ENCODE data around the gene RHOC.

Gene RHOC

DNA sequence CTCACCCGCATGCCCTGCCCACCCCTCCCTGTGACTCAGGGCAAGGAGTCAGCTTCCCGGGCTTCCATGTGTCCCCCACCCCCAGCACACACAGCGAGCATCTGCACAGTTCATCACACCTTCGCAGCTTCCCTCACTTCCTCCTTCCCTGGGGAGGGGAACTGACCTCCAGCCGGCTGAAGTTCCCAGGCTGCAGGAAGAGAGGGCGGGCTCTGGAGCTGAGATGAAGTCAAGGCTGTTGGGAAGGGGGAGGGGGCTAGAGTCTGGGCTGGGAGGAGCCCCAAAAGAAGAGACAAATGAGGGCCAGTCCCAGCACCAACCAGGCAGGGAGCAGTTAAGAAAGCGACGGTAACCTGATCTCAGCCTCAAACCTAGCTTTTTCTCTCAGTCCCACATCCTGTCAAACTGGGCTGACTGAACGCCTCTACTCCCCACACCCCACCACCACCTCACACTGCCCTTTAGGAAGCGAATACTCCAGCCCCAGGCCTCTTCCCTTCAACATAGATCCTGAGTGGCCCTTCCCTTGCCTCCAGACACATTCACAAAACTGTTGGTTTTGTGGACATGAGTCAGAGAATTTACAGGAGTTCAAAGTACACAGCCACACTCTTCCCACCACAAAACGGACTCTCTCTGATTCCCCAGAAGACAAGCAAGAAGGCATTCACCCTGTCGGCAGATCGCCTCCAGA, 1.8 kb downstream of the RHOC start (continued):
- TF ChIP-seq, protein P1, sequence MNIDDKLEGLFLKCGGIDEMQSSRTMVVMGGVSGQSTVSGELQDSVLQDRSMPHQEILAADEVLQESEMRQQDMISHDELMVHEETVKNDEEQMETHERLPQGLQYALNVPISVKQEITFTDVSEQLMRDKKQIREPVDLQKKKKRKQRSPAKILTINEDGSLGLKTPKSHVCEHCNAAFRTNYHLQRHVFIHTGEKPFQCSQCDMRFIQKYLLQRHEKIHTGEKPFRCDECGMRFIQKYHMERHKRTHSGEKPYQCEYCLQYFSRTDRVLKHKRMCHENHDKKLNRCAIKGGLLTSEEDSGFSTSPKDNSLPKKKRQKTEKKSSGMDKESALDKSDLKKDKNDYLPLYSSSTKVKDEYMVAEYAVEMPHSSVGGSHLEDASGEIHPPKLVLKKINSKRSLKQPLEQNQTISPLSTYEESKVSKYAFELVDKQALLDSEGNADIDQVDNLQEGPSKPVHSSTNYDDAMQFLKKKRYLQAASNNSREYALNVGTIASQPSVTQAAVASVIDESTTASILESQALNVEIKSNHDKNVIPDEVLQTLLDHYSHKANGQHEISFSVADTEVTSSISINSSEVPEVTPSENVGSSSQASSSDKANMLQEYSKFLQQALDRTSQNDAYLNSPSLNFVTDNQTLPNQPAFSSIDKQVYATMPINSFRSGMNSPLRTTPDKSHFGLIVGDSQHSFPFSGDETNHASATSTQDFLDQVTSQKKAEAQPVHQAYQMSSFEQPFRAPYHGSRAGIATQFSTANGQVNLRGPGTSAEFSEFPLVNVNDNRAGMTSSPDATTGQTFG (tag by site-specific recombination; IDR thresholded peaks at IDR 0.05; ENCODE audit: borderline replicate concordance): no peak
- TF ChIP-seq ZNF10 (tag by site-specific recombination; IDR thresholded peaks at IDR 0.05): no peak; the same call in 1 of the 2 replicates
- TF ChIP-seq ZNF121 (tag by site-specific recombination; IDR thresholded peaks at IDR 0.05): no peak
- TF ChIP-seq ZNF335 (tag by site-specific recombination; conservative IDR thresholded peaks at IDR 0.05): peak; percentile 31; the same call in 1 of the 2 replicates
- no peak for TF ChIP-seq ZNF830 (tag by site-specific recombination; IDR thresholded peaks at IDR 0.05; ENCODE audit: low read depth)
- no peak for TF ChIP-seq ZNF837 (tag by site-specific recombination; IDR thresholded peaks at IDR 0.05)
- TF ChIP-seq, protein P2, sequence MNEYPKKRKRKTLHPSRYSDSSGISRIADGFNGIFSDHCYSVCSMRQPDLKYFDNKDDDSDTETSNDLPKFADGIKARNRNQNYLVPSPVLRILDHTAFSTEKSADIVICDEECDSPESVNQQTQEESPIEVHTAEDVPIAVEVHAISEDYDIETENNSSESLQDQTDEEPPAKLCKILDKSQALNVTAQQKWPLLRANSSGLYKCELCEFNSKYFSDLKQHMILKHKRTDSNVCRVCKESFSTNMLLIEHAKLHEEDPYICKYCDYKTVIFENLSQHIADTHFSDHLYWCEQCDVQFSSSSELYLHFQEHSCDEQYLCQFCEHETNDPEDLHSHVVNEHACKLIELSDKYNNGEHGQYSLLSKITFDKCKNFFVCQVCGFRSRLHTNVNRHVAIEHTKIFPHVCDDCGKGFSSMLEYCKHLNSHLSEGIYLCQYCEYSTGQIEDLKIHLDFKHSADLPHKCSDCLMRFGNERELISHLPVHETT (tag by site-specific recombination; IDR thresholded peaks at IDR 0.05): no peak
- TF ChIP-seq ZNF76 (tag by site-specific recombination; IDR thresholded peaks at IDR 0.05; ENCODE audit: borderline replicate concordance, low read depth): peak; percentile 72; the same call in 1 of the 2 replicates
- peak; percentile 65 for TF ChIP-seq ZNF629 (tag by site-specific recombination; IDR thresholded peaks at IDR 0.05)
- TF ChIP-seq, protein P3, sequence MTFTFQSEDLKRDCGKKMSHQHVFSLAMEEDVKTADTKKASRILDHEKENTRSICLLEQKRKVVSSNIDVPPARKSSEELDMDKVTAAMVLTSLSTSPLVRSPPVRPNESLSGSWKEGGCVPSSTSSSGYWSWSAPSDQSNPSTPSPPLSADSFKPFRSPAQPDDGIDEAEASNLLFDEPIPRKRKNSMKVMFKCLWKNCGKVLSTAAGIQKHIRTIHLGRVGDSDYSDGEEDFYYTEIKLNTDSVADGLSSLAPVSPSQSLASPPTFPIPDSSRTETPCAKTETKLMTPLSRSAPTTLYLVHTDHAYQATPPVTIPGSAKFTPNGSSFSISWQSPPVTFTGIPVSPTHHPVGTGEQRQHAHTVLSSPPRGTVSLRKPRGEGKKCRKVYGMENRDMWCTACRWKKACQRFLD (tag by site-specific recombination; IDR thresholded peaks at IDR 0.05): no peak
- TF ChIP-seq, protein P4, sequence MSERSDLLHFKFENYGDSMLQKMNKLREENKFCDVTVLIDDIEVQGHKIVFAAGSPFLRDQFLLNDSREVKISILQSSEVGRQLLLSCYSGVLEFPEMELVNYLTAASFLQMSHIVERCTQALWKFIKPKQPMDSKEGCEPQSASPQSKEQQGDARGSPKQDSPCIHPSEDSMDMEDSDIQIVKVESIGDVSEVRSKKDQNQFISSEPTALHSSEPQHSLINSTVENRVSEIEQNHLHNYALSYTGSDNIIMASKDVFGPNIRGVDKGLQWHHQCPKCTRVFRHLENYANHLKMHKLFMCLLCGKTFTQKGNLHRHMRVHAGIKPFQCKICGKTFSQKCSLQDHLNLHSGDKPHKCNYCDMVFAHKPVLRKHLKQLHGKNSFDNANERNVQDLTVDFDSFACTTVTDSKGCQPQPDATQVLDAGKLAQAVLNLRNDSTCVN (tag by site-specific recombination; optimal IDR thresholded peaks at IDR 0.05): no peak
- no peak for TF ChIP-seq ZNF248 (tag by site-specific recombination; IDR thresholded peaks at IDR 0.05)
- TF ChIP-seq KLF8 (tag by site-specific recombination; IDR thresholded peaks at IDR 0.05): peak; percentile 28; the same call in 1 of the 2 replicates
- TF ChIP-seq, protein P5, sequence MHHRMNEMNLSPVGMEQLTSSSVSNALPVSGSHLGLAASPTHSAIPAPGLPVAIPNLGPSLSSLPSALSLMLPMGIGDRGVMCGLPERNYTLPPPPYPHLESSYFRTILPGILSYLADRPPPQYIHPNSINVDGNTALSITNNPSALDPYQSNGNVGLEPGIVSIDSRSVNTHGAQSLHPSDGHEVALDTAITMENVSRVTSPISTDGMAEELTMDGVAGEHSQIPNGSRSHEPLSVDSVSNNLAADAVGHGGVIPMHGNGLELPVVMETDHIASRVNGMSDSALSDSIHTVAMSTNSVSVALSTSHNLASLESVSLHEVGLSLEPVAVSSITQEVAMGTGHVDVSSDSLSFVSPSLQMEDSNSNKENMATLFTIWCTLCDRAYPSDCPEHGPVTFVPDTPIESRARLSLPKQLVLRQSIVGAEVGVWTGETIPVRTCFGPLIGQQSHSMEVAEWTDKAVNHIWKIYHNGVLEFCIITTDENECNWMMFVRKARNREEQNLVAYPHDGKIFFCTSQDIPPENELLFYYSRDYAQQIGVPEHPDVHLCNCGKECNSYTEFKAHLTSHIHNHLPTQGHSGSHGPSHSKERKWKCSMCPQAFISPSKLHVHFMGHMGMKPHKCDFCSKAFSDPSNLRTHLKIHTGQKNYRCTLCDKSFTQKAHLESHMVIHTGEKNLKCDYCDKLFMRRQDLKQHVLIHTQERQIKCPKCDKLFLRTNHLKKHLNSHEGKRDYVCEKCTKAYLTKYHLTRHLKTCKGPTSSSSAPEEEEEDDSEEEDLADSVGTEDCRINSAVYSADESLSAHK (tag by site-specific recombination; IDR thresholded peaks at IDR 0.05): no peak
- TF ChIP-seq ZNF747 (tag by site-specific recombination; IDR thresholded peaks at IDR 0.05): no peak
- peak; percentile 95 for TF ChIP-seq GLIS1 (tag by site-specific recombination; IDR thresholded peaks at IDR 0.05)
- TF ChIP-seq, protein P6, sequence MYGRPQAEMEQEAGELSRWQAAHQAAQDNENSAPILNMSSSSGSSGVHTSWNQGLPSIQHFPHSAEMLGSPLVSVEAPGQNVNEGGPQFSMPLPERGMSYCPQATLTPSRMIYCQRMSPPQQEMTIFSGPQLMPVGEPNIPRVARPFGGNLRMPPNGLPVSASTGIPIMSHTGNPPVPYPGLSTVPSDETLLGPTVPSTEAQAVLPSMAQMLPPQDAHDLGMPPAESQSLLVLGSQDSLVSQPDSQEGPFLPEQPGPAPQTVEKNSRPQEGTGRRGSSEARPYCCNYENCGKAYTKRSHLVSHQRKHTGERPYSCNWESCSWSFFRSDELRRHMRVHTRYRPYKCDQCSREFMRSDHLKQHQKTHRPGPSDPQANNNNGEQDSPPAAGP (tag by site-specific recombination; IDR thresholded peaks at IDR 0.05): peak; percentile 84
- TF ChIP-seq, protein P7, sequence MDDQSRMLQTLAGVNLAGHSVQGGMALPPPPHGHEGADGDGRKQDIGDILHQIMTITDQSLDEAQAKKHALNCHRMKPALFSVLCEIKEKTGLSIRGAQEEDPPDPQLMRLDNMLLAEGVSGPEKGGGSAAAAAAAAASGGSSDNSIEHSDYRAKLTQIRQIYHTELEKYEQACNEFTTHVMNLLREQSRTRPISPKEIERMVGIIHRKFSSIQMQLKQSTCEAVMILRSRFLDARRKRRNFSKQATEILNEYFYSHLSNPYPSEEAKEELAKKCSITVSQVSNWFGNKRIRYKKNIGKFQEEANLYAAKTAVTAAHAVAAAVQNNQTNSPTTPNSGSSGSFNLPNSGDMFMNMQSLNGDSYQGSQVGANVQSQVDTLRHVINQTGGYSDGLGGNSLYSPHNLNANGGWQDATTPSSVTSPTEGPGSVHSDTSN (CRISPR knock-in tag; IDR thresholded peaks at IDR 0.05): no peak
- no peak for TF ChIP-seq ZFP37 (tag by site-specific recombination; IDR thresholded peaks at IDR 0.05)
- TF ChIP-seq BCL11A (tag by site-specific recombination; IDR thresholded peaks at IDR 0.05; ENCODE audit: low read depth): no peak
- peak; percentile 94 for TF ChIP-seq GLIS2 (tag by site-specific recombination; IDR thresholded peaks at IDR 0.05)
- 0 out of 2 replicates have a peak, but pooled peaks have one; percentile 90 for TF ChIP-seq ZFHX2 (tag by site-specific recombination; conservative IDR thresholded peaks at IDR 0.05)
- no peak for TF ChIP-seq ZNF132 (tag by site-specific recombination; IDR thresholded peaks at IDR 0.05; ENCODE audit: borderline replicate concordance)
- TF ChIP-seq YY2 (tag by site-specific recombination; IDR thresholded peaks at IDR 0.05): no peak
- TF ChIP-seq BCL11B (tag by site-specific recombination; IDR thresholded peaks at IDR 0.05; ENCODE audit: low read depth): no peak
- no peak for TF ChIP-seq KLF7 (tag by site-specific recombination; IDR thresholded peaks at IDR 0.05; ENCODE audit: borderline replicate concordance)
- no peak for TF ChIP-seq ZNF175 (tag by site-specific recombination; IDR thresholded peaks at IDR 0.05)

Data from HEK293 (cell line).